Measurements from ENCODE around the gene ADI1.
"Not testable (repeated sequence)": the region's sequence is repeated elsewhere in the genome, so short reads cannot be mapped to it uniquely, and the experiment has no call there.

ADI1 gene

DNA sequence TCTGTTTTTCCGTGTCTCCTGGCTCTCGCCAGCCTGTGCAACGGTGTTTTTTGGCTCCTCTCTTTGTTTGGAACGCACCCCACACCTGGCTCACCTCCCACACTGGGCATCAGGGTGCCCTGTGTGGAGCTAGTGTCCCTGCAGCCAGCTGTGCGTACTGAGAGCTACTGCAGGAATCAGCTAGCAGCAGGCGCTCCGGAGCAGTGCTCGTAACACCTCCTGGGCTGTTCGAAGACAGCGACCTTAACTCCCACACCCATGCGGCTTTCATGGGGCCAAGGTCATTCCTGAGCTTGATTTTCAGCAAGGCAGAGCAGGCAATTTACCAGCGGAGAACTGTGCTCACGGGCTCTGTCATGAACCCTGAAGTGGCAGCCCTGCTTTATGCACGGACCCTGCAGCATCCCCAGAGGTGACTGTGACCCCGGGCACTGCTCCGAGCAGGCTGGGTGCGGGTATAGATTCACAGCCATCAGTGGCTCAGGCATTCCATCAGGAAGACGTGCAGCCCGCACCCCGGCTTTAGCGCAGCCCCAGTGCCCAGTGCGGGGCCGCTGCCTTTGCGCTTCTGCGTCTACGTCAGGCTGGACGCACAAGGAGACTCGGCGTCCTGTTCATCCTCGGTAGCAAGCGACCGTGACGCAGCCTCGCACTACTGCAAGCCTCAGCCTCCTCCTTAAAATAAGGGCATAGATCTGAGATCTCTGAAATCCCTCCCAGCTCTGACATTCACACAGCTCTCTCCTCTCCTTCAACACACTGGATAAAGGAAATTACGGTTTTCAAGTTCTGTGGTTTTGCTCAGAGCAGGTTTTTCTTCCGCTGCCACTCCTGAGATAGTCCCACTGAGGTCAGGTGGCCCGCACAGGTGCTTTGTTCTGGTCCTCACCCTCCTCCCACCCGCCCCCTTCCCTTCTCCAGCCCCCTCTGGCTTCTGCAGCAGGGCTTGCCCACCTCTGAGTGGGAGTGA lies 58.2 kb downstream of the ADI1 start:
- no peak for DNase-seq

DNA sequence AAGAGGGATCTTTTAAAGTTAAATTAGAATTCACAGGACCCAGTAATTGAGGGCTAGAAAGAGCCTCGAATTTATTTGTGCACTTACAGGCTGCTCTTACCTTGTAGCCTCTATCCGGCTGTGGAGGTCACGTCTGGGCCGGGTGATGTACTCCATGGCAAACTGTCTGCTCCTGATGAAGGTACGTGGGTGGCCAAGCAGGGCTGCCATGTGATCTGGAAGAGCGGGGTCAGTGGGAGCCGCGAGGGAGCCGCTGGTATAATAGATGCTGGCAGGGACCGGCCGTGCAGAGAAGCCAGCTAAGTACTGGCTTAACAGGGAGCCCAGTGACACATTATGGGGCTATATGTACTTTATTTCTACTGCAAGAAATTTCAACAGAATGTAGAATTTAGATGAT lies 59.2 kb downstream of the ADI1 start:
- DNase-seq: no peak

GRCh38 chr2:3459185-3460015 lies 59.9 kb downstream of the ADI1 start:
- DNase-seq: no peak

DNA sequence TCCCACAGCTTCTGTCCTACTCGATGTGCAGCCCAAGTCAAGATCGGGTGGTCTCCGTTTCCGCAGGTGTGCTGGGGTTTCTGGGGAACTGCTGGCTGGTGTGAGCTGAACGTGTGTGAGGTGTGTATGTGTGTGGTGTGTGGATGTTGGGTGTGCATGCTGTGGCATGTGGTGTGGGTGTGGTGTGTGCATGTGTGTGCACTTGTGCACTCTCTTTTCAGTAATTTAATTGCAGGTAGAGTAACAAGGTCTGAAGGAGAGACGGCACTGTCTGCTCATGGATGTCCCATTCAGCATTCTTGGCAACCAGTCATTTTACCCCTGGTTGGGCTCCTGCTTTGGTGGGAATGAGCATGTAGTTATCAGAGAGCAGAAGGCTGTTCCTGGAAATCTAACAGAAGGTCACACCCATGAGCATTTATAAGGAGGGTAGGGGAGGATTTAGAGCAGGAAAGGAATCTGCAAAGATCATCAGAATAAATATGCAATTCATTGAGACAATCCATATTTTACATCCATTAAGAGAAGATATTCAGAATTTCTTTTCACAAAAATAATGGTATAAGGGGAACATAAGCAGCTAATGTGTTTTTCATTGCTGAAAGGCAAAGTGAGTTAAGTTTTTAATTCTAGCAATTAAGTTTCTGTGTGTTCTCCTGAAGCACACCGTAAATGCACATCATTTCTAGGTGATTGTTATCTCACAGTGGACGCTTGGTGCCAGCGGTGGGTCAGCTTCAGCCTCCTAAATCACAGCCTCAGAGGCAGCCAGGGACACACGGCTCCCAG lies 60.7 kb downstream of the ADI1 start:
- no peak for DNase-seq

DNA sequence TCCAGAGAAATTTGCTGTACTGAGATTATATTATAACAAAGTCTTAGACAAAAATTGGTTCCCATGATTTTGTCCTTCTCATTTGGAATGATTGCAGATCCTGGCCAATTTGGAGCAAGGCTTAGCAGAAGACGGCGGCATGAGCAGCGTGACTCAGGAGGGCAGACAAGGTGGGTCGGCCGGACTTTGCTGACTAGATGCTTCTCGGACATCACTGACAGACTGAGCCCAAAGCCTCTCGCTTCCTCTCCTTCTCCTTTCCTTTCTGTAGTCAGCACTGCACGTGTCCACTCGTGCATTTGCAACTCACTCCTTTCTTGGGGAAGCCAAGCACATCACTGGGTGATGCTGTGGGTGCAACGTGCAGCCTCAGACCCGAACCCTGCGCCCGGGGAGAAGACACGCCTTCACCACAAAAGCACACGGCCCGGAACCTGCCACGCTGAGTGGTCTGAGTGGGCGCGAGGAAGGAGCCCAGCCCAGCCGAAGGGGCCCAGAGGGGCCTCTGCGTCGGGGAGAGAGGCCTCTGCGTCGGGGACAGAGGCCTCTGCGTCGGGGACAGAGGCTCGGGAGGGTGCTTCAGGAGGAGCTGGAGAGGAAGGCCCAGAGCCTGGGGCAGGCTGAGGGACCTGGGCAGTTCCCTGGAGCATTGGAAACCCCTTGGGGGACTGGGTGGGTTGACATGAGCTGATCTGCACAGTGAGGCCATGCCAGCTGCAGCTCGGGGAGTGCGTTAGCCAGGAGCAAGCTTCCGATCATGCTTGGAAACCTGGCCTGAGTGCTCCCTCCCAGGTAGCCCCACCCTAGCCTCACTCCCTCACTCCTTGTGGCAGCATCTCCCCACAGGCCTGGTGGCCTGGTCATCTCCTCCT lies 61.6 kb downstream of the ADI1 start:
- no peak for DNase-seq

DNA sequence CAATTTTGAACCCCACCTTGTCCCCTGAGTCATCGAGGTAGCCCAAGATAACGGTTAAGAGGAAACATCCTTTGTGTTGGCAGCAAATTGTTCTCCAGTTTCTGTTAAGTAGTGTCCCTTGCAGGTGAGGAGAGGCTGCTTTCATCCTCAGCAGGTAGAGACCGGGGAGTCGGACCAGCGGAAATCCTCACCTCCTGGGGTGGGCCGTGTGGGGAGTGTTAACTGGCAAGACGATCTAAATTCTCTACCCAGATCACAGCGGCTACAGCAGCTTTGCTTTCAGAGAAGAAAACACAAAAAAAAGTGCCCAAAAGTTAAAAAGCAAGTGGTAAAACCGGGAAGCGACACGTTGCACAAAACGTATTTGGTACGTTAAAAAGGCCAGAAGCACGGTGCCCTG lies 63.2 kb downstream of the ADI1 start:
- no peak for DNase-seq

DNA sequence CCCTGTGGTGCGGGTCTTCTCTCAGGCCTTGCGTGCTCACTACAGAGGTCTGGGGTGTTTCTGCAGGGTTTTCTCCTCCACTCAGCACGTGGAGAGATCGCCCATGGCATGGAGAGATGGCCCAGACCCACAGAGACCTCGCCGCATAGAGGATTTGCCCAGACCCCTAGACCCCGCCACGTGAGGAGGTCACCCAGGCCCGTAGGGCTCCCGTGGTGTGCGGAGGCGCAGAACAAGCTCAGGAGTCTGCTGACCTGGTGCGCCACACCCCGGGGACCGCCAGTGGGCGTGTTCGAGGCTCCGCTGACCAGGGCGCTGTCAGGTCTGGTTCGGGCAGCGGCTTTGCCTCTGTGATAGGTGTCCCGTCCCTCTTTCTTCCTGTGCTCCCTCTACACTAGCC lies 64.5 kb downstream of the ADI1 start:
- no peak for DNase-seq

GRCh38 chr2:3454005-3454404 lies 65.3 kb downstream of the ADI1 start:
- not testable (repeated sequence) for DNase-seq

GRCh38 chr2:3453190-3453999 lies 65.9 kb downstream of the ADI1 start:
- no peak for DNase-seq

GRCh38 chr2:3451926-3452671 lies 67.2 kb downstream of the ADI1 start:
- no peak for DNase-seq

DNA sequence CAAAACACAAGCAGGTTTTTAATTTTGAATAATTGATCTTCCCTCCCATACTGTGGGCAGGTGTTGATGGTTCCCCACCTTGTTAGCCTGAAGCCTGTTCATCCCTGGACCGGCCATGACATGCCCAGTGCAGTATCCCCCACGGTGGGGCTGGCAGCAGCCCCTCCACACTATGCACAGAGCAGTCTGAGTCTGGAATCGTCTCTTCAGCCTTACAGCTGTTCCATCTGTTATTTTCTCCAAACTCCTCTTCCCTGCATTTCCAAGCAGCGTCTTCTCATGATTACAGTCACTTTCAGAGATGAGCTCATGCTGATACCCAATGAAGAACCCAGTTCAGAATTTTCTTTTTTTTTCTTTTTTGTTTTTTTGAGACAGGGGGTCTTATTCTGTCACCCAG lies 68.2 kb downstream of the ADI1 start:
- no peak for DNase-seq

GRCh38 chr2:3450385-3451010 lies 68.8 kb downstream of the ADI1 start:
- no peak for DNase-seq

DNA sequence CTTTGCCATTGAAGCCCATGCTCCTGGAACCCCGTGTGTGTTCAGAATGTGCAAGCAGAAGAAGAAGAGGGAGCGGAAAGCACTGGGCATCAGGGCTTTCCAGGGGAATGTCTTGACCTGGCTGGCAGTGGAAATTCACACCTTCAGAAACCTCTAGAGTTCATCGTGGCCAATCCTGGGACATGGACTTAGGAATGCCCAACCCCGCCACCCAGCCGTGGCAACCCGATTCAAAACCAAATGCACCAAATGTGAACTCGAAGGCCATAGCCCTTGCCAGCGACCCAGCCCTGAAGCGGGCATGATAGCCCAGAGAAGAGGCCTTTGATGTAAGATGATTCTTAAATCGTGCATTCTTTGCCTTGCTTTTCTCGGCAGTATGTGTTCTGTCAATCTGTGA lies 69.4 kb downstream of the ADI1 start:
- no peak for DNase-seq

DNA sequence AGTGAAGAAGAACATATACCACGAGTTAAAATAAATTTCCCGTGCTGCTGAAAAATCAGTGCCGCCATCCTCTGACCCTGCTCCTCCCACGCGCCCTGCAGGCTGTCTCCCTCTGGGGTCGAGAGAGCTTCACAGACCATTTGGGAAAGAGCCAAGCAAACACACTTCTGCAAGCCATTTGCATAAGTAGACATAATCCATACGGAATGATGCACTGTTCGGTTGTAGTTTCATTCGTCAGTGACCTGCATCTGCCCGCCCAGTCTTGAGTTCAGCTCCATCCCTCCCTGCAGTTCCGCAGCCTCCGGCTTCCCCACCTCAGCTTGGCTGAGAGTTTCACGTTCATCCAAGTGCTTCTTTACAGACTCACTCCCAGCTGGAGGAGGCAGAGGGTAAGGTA lies 70.2 kb downstream of the ADI1 start:
- peak; percentile 35 for DNase-seq

GRCh38 chr2:3448441-3448911 lies 70.9 kb downstream of the ADI1 start:
- DNase-seq: not testable (repeated sequence)

- DNase-seq: no peak
Observed at GRCh38 chr2:3447789-3448317, 71.5 kb downstream of the ADI1 start.

Data from NCI-H524 treated with DMSO at 0.1 percent for 48 hours (cell line).